Smooth muscle cell (in vitro differentiated cells): ENCODE results near the gene RNF141. TPM values are rescaled to one million over a fixed set of nuclear protein-coding genes. Genes with fewer than 3 reads are reported as not detected.

Experiments
- DNase-seq: peaks from one replicate; lab custom pipeline; 2025; ENCODE audit not compliant: unreplicated experiment; lab: John Stamatoyannopoulos, UW
- H2AFZ ChIP-seq: fragments of 200-600 bp; sonication (generic); 2 replicates; pipeline ENCODE4 v1.6.0; 2016; ENCODE audit warnings: antibody characterized with exemption, low read depth, mild to moderate bottlenecking
- H3F3A ChIP-seq: fragments of 200-600 bp; sonication (generic); 2 replicates; pipeline ENCODE4 v1.6.0; 2017; ENCODE audit warnings: antibody characterized with exemption, low read depth
- H3K27ac ChIP-seq: fragments of 200-600 bp; sonication (generic); 2 replicates; pipeline ENCODE4 v1.5.1; 2016; ENCODE audit warnings: low read depth, mild to moderate bottlenecking
- H3K27me3 ChIP-seq: fragments of 200-600 bp; sonication (generic); 2 replicates; pipeline ENCODE4 v1.6.1; 2016; ENCODE audit warnings: low read depth, mild to moderate bottlenecking
- H3K36me3 ChIP-seq: fragments of 200-600 bp; sonication (generic); 2 replicates; pipeline ENCODE4 v1.5.1; 2016; ENCODE audit warnings: low read depth
- H3K4me1 ChIP-seq: fragments of 200-600 bp; sonication (generic); 2 replicates; pipeline ENCODE4 v1.5.1; 2016; ENCODE audit warnings: low read depth
- H3K4me2 ChIP-seq: fragments of 200-600 bp; sonication (generic); 2 replicates; pipeline ENCODE4 v1.6.0; 2016; ENCODE audit warnings: mild to moderate bottlenecking
- H3K4me3 ChIP-seq: fragments of 200-600 bp; sonication (generic); 2 replicates; pipeline ENCODE4 v1.5.1; 2016; ENCODE audit warnings: mild to moderate bottlenecking
- H3K79me2 ChIP-seq: fragments of 200-600 bp; sonication (generic); 2 replicates; pipeline ENCODE4 v1.6.0; 2016; ENCODE audit warnings: low read depth, mild to moderate bottlenecking
- H3K9ac ChIP-seq: fragments of 200-600 bp; sonication (generic); 2 replicates; pipeline ENCODE4 v1.6.0; 2016; ENCODE audit warnings: low read depth
- H3K9me3 ChIP-seq: fragments of 200-600 bp; sonication (generic); replicated peaks from 2 replicates; pipeline ENCODE4 v1.5.1; 2016; ENCODE audit warnings: low read depth
- H4K20me1 ChIP-seq: fragments of 200-600 bp; sonication (generic); 2 replicates; pipeline ENCODE4 v1.6.0; 2016; ENCODE audit warnings: low read depth
- WGBS: methylation state at CpG from one replicate; pipeline ENCODE4 v1.1.7; 2016; ENCODE audit warnings: low lambda C conversion rate; 5-methylcytosine and 5-hydroxymethylcytosine counted together
- polyA plus RNA-seq: library from polyadenylated mRNA; unstranded; fragments of >200 nt; fragmentation: Nextera tagmentation; extraction: Ambion mirVana; gene quantifications from 2 replicates; pipeline ENCODE4 v1.2.1, GENCODE V29; 2016
- total RNA-seq: library from RNA; depleted of rRNA; stranded (reverse); fragments of >200 nt; gene quantifications from 2 replicates; pipeline ENCODE4 v1.2.3, GENCODE V29; 2014
- TF ChIP-seq, protein P1 (sequence below): fragments of 200-600 bp; sonication (generic); IDR thresholded peaks from 2 replicates; pipeline ENCODE4 v1.5.1; 2017; ENCODE audit warnings: borderline replicate concordance, mild to moderate bottlenecking, antibody characterized with exemption; ENCODE audit not compliant: insufficient read depth, poor library complexity, severe bottlenecking

RNF141 gene
- total and polyA plus RNA-seq, 2 experiments from 2014 or later: 16.2 to 24.4 TPM

DNA sequence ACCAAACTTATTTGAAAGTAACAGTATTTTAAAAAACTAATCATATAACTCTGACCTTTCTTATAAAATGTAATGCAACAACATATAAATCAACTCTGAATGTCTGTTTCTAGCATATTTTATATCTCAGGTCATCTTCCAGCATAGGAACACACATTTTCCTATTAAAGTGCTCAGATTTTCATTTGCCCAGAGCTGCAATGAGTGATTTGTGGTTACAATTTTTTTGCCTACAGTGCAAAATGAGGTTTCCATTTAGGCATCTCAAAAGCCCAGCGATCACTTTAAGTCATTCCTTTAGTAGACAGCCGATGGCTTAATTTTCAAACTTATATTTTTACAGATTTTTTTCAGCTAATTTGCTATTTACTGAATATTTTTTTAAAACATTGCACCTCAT lies 26.5 kb upstream of the RNF141 start:
- Histone ChIP-seq H3K9ac (no peak overlapping the region), H3K4me1 (no peaks in the 10 kb centered on the region), H3K27ac (no peak overlapping the region), H2AFZ (no peak overlapping the region), H3K36me3 (no peaks in the 10 kb centered on the region), H4K20me1 (no peaks in the 10 kb centered on the region), H3K4me3 (no peak overlapping the region), H3K27me3 (no peaks in the 10 kb centered on the region), H3K9me3 (no peaks in the 10 kb centered on the region), H3K4me2 (no peak overlapping the region), H3F3A (no peaks in the 10 kb centered on the region), H3K79me2 (no peaks in the 10 kb centered on the region)
- DNase-seq: no peak
- TF ChIP-seq, protein P1, sequence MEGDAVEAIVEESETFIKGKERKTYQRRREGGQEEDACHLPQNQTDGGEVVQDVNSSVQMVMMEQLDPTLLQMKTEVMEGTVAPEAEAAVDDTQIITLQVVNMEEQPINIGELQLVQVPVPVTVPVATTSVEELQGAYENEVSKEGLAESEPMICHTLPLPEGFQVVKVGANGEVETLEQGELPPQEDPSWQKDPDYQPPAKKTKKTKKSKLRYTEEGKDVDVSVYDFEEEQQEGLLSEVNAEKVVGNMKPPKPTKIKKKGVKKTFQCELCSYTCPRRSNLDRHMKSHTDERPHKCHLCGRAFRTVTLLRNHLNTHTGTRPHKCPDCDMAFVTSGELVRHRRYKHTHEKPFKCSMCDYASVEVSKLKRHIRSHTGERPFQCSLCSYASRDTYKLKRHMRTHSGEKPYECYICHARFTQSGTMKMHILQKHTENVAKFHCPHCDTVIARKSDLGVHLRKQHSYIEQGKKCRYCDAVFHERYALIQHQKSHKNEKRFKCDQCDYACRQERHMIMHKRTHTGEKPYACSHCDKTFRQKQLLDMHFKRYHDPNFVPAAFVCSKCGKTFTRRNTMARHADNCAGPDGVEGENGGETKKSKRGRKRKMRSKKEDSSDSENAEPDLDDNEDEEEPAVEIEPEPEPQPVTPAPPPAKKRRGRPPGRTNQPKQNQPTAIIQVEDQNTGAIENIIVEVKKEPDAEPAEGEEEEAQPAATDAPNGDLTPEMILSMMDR: no peak
- 86% methylated on average over 2 of the region's 2 CpGs for WGBS

DNA sequence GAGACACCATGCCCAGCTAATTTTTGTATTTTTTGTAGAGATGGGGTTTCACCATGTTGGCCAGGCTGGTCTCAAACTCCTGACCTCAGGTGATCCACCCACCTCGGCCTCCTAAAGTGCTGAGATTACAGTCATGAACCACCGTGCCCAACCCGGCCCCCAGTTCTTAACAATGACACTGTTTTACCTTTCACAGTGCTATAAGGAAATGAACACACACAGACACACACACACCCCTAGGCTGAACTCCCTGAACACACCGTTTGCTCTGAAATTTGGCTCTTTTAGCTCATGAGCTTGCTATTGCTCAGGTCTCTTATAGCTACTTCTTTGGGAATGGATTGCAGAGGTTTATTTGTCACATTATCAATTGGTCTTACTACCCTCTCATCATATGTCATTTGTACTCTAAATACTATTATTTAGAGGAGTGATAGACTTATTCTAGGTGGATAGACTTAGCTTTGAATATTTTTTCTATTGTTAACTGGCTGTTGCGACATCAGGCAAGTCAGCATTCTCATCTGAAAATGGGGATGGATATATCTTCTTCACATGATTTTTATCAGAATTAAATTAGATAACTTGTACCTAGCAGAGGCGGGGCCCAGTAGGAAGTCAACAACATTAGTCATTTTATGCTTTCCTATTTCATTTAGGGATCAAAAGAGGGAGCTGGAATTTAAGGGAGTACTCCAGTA lies 25.4 kb upstream of the RNF141 start:
- H4K20me1 ChIP-seq: no peaks in the 10 kb centered on the region
- TF ChIP-seq, protein P1: no peak
- H3K79me2 ChIP-seq: no peaks in the 10 kb centered on the region
- H3K4me2 ChIP-seq: no peak overlapping the region
- H3K27ac ChIP-seq: no peak overlapping the region
- H3F3A ChIP-seq: no peaks in the 10 kb centered on the region
- no peak overlapping the region for H3K4me3 ChIP-seq
- H3K27me3 ChIP-seq: no peaks in the 10 kb centered on the region
- no peaks in the 10 kb centered on the region for H3K36me3 ChIP-seq
- no peak for DNase-seq
- H3K4me1 ChIP-seq: no peaks in the 10 kb centered on the region
- H2AFZ ChIP-seq: no peak overlapping the region
- no peak overlapping the region for H3K9ac ChIP-seq
- no peaks in the 10 kb centered on the region for H3K9me3 ChIP-seq
- WGBS: 94% methylated on average over 6 of the region's 6 CpGs

DNA sequence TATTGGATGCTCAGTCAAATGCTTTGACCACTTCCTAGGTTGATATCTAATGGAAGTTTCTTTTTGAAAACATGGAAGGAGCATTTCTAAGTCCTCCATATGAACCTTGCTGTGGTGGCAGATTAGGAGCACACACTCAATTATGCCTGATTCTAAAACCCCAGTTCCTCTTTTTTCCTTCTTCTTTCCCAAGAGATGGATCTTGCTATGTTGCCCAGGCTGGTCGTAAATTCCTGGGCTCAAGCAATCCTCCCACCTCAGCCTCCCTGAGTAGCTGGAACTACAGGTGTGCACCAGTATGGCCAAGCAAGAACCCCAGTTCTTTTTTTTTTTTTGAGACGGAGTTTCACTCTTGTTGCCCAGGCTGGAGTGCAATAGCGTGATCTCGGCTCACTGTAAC lies 24.5 kb upstream of the RNF141 start:
- TF ChIP-seq, protein P1: no peak
- WGBS: 95% methylated on average over 4 of the region's 4 CpGs
- no peak overlapping the region for H3K4me3 ChIP-seq

More for the DNA sequence above, 24.5 kb upstream of the RNF141 start:
- H3K9ac ChIP-seq: no peak overlapping the region
- H3K9me3 ChIP-seq: no peaks in the 10 kb centered on the region
- H3K27me3 ChIP-seq: no peaks in the 10 kb centered on the region
- no peak overlapping the region for H2AFZ ChIP-seq
- no peaks in the 10 kb centered on the region for H3F3A ChIP-seq
- H3K79me2 ChIP-seq: no peaks in the 10 kb centered on the region
- H3K4me1 ChIP-seq: no peaks in the 10 kb centered on the region
- no peak for DNase-seq
- H3K27ac ChIP-seq: no peak overlapping the region
- H3K4me2 ChIP-seq: no peak overlapping the region
- no peaks in the 10 kb centered on the region for H4K20me1 ChIP-seq
- H3K36me3 ChIP-seq: no peaks in the 10 kb centered on the region
